Neural progenitor cell (in vitro differentiated cells): ENCODE measurements around the gene AGAP5. TPM values are rescaled to one million over a fixed set of nuclear protein-coding genes. Genes with fewer than 3 reads are reported as not detected.
"Not testable (repeated sequence)": the region's sequence is repeated elsewhere in the genome, so short reads cannot be mapped to it uniquely, and the experiment has no call there.

Experiments
- DNase-seq: peaks from one replicate; pipeline ENCODE4 v3.0.0-alpha.2; 2016; ENCODE audit warnings: low spot score
- H2AFZ ChIP-seq: fragments of 200-600 bp; sonication (generic); replicated peaks from 2 replicates; pipeline ENCODE4 v1.6.1; 2016; ENCODE audit warnings: antibody characterized with exemption
- H3F3A ChIP-seq: fragments of 200-600 bp; sonication (generic); 2 replicates; pipeline ENCODE4 v1.6.1; 2016; ENCODE audit warnings: antibody characterized with exemption, low read depth
- H3K27ac ChIP-seq: fragments of 200-600 bp; sonication (generic); 2 replicates; pipeline ENCODE4 v1.5.1; 2016; ENCODE audit warnings: mild to moderate bottlenecking
- H3K27me3 ChIP-seq: fragments of 200-600 bp; sonication (generic); 2 replicates; pipeline ENCODE4 v1.6.1; 2016; ENCODE audit warnings: mild to moderate bottlenecking, moderate library complexity
- H3K36me3 ChIP-seq: fragments of 200-600 bp; sonication (generic); 2 replicates; pipeline ENCODE4 v1.5.1; 2016
- H3K4me1 ChIP-seq: fragments of 200-600 bp; sonication (generic); 2 replicates; pipeline ENCODE4 v1.6.1; 2016; ENCODE audit warnings: mixed run types
- H3K4me2 ChIP-seq: fragments of 200-600 bp; sonication (generic); 2 replicates; pipeline ENCODE4 v1.6.1; 2016
- H3K4me3 ChIP-seq: fragments of 200-600 bp; sonication (generic); 2 replicates; pipeline ENCODE4 v1.5.1; 2016
- H3K79me2 ChIP-seq: fragments of 200-600 bp; sonication (generic); 2 replicates; pipeline ENCODE4 v1.6.1; 2016; ENCODE audit warnings: low read depth
- H3K9ac ChIP-seq: fragments of 200-600 bp; sonication (generic); 2 replicates; pipeline ENCODE4 v1.6.1; 2016
- H3K9me3 ChIP-seq: fragments of 200-600 bp; sonication (generic); 2 replicates; pipeline ENCODE4 v1.5.1; 2016; ENCODE audit warnings: low read depth
- H4K20me1 ChIP-seq: fragments of 200-600 bp; sonication (generic); 2 replicates; pipeline ENCODE4 v1.6.1; 2016; ENCODE audit warnings: low read depth
- H3K27ac Mint-ChIP-seq: 3 replicates; pipeline ENCODE4 v1.8.0; 2021; ENCODE audit warnings: mixed read lengths
- H3K27me3 Mint-ChIP-seq: 2 replicates; pipeline ENCODE4 v1.8.0; 2022; ENCODE audit warnings: low read depth, mild to moderate bottlenecking, inconsistent platforms, moderate library complexity, mixed read lengths; ENCODE audit not compliant: insufficient read depth
- H3K36me3 Mint-ChIP-seq: 3 replicates; pipeline ENCODE4 v1.8.0; 2021; ENCODE audit warnings: mixed read lengths
- H3K4me1 Mint-ChIP-seq: 3 replicates; pipeline ENCODE4 v1.8.0; 2021; ENCODE audit warnings: mixed read lengths
- H3K4me3 Mint-ChIP-seq: 3 replicates; pipeline ENCODE4 v1.8.0; 2021; ENCODE audit warnings: mild to moderate bottlenecking, moderate library complexity, mixed read lengths
- H3K9me3 Mint-ChIP-seq: 3 replicates; pipeline ENCODE4 v1.8.0; 2020; ENCODE audit warnings: mixed read lengths
- CTCF ChIP-seq: fragments of 200-600 bp; sonication (generic); IDR thresholded peaks from 2 replicates; pipeline ENCODE4 v1.5.1; 2017; ENCODE audit warnings: antibody characterized with exemption, mild to moderate bottlenecking
- EZH2 ChIP-seq: fragments of 200-600 bp; sonication (generic); IDR thresholded peaks from 2 replicates; pipeline ENCODE4 v1.6.1; 2017; ENCODE audit warnings: antibody characterized with exemption, mild to moderate bottlenecking, moderate library complexity
- EZH2phosphoT487 ChIP-seq: fragments of 200-600 bp; sonication (generic); IDR thresholded peaks from 2 replicates; pipeline ENCODE4 v1.6.1; 2017; ENCODE audit warnings: antibody characterized with exemption
- total RNA-seq: library from RNA; depleted of rRNA; stranded (reverse); fragments of >200 nt; gene quantifications from 2 replicates; pipeline ENCODE4 v1.2.3, GENCODE V29; 2015; ENCODE audit warnings: low replicate concordance

AGAP5 gene
- total RNA-seq, 1 donor from 2014 or later, result 9.4 TPM

- Histone ChIP-seq H3K79me2 (peaks cover 42% of the 10 kb centered on the region), H3K27ac (peak overlapping the region; percentile 89), H3K9ac (peak overlapping the region; percentile 80), H3K4me3 (peak overlapping the region; percentile 70), H3K36me3 (no peaks in the 10 kb centered on the region), H3K4me1 (peaks cover 6% of the 10 kb centered on the region), H3F3A (peaks cover 30% of the 10 kb centered on the region), H2AFZ (peak overlapping the region; percentile 96), H4K20me1 (no peaks in the 10 kb centered on the region), H3K4me2 (peak overlapping the region; percentile 90), H3K27me3 (no peaks in the 10 kb centered on the region), H3K9me3 (no peaks in the 10 kb centered on the region)
- H3K27me3 Mint-ChIP-seq, result no peaks in the 10 kb centered on the region
- no peak for TF ChIP-seq EZH2phosphoT487
- TF ChIP-seq CTCF, result no peak
- no peak for TF ChIP-seq EZH2
- H3K4me3 Mint-ChIP-seq, result peak overlapping the region; percentile 99
- no peak for DNase-seq
- H3K4me1 Mint-ChIP-seq, result peaks cover 19% of the 10 kb centered on the region
- no peaks in the 10 kb centered on the region for H3K36me3 Mint-ChIP-seq
- no peaks in the 10 kb centered on the region for H3K9me3 Mint-ChIP-seq
- peak overlapping the region; percentile 99 for H3K27ac Mint-ChIP-seq
Observed at GRCh38 chr10:73743327-73743904, 45.5 kb upstream of the AGAP5 start.

GRCh38 chr10:73742454-73742734 lies 44.5 kb upstream of the AGAP5 start:
- Histone ChIP-seq H3K9me3 (no peaks in the 10 kb centered on the region), H3K9ac (no peak overlapping the region), H3K36me3 (no peaks in the 10 kb centered on the region), H2AFZ (no peak overlapping the region), H3K4me1 (peaks cover 6% of the 10 kb centered on the region), H3K79me2 (peaks cover 38% of the 10 kb centered on the region), H3K27ac (no peak overlapping the region), H3K4me3 (no peak overlapping the region), H3K27me3 (no peaks in the 10 kb centered on the region), H3F3A (peaks cover 30% of the 10 kb centered on the region), H4K20me1 (no peaks in the 10 kb centered on the region), H3K4me2 (peak overlapping the region; percentile 90)
- peaks cover 19% of the 10 kb centered on the region for H3K4me1 Mint-ChIP-seq
- no peaks in the 10 kb centered on the region for H3K36me3 Mint-ChIP-seq
- H3K27me3 Mint-ChIP-seq, result no peaks in the 10 kb centered on the region
- DNase-seq, result no peak
- H3K4me3 Mint-ChIP-seq, result no peak overlapping the region
- no peak overlapping the region for H3K27ac Mint-ChIP-seq
- TF ChIP-seq EZH2, result no peak
- no peak for TF ChIP-seq CTCF
- no peak for TF ChIP-seq EZH2phosphoT487
- no peaks in the 10 kb centered on the region for H3K9me3 Mint-ChIP-seq

GRCh38 chr10:73740501-73741254 lies 42.8 kb upstream of the AGAP5 start:
- H3K36me3 Mint-ChIP-seq, H3K4me3 Mint-ChIP-seq, H3K27ac Mint-ChIP-seq: not testable (repeated sequence)

GRCh38 chr10:73734796-73735305 lies 36.9 kb upstream of the AGAP5 start:
- no peaks in the 10 kb centered on the region for H3K27me3 ChIP-seq
- no peaks in the 10 kb centered on the region for H3K9me3 ChIP-seq
- H3K27me3 Mint-ChIP-seq, result peaks cover 3% of the 10 kb centered on the region
- no peak overlapping the region for H3K4me3 Mint-ChIP-seq
- H3K9ac ChIP-seq, result no peak overlapping the region
- peaks cover 29% of the 10 kb centered on the region for H3K79me2 ChIP-seq
- peaks cover 7% of the 10 kb centered on the region for H3K4me1 Mint-ChIP-seq
- H2AFZ ChIP-seq, result no peak overlapping the region
- no peak for TF ChIP-seq EZH2phosphoT487
- no peak for TF ChIP-seq CTCF
- TF ChIP-seq EZH2, result no peak
- H3K36me3 ChIP-seq, result no peaks in the 10 kb centered on the region
- H3K4me1 ChIP-seq, result no peaks in the 10 kb centered on the region
- peaks cover 8% of the 10 kb centered on the region for H3F3A ChIP-seq
- H3K36me3 Mint-ChIP-seq, result peaks cover 5% of the 10 kb centered on the region
- H3K9me3 Mint-ChIP-seq, result no peaks in the 10 kb centered on the region
- DNase-seq, result no peak
- no peak overlapping the region for H3K4me2 ChIP-seq
- H3K27ac Mint-ChIP-seq, result no peak overlapping the region
- no peaks in the 10 kb centered on the region for H4K20me1 ChIP-seq
- no peak overlapping the region for H3K4me3 ChIP-seq
- H3K27ac ChIP-seq, result no peak overlapping the region

More at GRCh38 chr10:73740501-73741254, 42.8 kb upstream of the AGAP5 start:
- H3K9me3 ChIP-seq, H2AFZ ChIP-seq, H3K9ac ChIP-seq, H3K36me3 ChIP-seq, H3K9me3 Mint-ChIP-seq, DNase-seq, H3K4me2 ChIP-seq, H3K27ac ChIP-seq, H3K4me3 ChIP-seq, H4K20me1 ChIP-seq, H3K27me3 ChIP-seq, H3K27me3 Mint-ChIP-seq, H3K4me1 ChIP-seq: not testable (repeated sequence)
- Histone ChIP-seq H3F3A (peaks cover 30% of the 10 kb centered on the region), H3K79me2 (peaks cover 34% of the 10 kb centered on the region)
- H3K4me1 Mint-ChIP-seq, result peaks cover 16% of the 10 kb centered on the region
